ENCODE results near the gene PIK3R5. TPM values are rescaled to one million over a fixed set of nuclear protein-coding genes. Genes with fewer than 3 reads are reported as not detected.

The PIK3R5 gene
- total and polyA plus RNA-seq, 2 donors (not counting 1 experiment from before 2014, with no cell fraction given) = 63.1 to 70.0 TPM

GRCh38 chr17:8869114-8869815 lies 96.2 kb downstream of the PIK3R5 start:
- Histone ChIP-seq H3K4me1 (ENCODE audit: control insufficient read depth in 2 of 2, insufficient read depth in 2 of 2, low read length in 2 of 2) (peaks cover 5 to 28% of the 10 kb centered on the region in 2 donors), H3K9ac (ENCODE audit: low read length) (no peak overlapping the region), H4K20me1 (ENCODE audit: control insufficient read depth, insufficient read depth, low read length, poor library complexity, severe bottlenecking) (no peaks in the 10 kb centered on the region), H3K79me2 (ENCODE audit: control insufficient read depth, insufficient read depth, low read length) (no peaks in the 10 kb centered on the region), H3K9me3 (ENCODE audit: control extremely low read depth in 1 of 3, control insufficient read depth in 2 of 3, insufficient read depth in 1 of 3, low read length in 2 of 3) (no peaks in the 10 kb centered on the region), H3K4me3 (ENCODE audit: control extremely low read depth in 1 of 5, extremely low read depth in 1 of 5, insufficient read depth in 1 of 5, low read depth in 2 of 5, low read length in 4 of 5) (no peak overlapping the region), H2AFZ (ENCODE audit: insufficient read depth, low read depth, low read length, poor library complexity, severe bottlenecking) (no peak overlapping the region), H3K36me3 (replicated peaks in 1 of 2; ENCODE audit: control extremely low read depth in 1 of 2, control insufficient read depth in 1 of 2, extremely low read depth in 1 of 2, insufficient read depth in 2 of 2, low read length in 1 of 2) (no peaks in the 10 kb centered on the region), H3K4me2 (replicated peaks; ENCODE audit: low read depth, low read length, poor library complexity, severe bottlenecking) (no peak overlapping the region), H3K27ac (ENCODE audit: low read length in 2 of 2) (no peak overlapping the region), H3K27me3 (replicated peaks in 1 of 4; ENCODE audit: control extremely low read depth in 1 of 4, control insufficient read depth in 3 of 4, insufficient read depth in 4 of 4, low read length in 3 of 4) (no peaks in the 10 kb centered on the region)
- ATAC-seq (ENCODE audit: low read depth) = no peak
- no peaks in the 10 kb centered on the region for H3K27me3 Mint-ChIP-seq
- DNase-seq = no peak
- H3K4me3 Mint-ChIP-seq = no peak overlapping the region
- peaks cover 27% of the 10 kb centered on the region for H3K4me1 Mint-ChIP-seq
- intact Hi-C loops (cut with micrococcal nuclease) = no loop called here
- POLR2A ChIA-PET = no interaction called here
- CTCF ChIA-PET = interaction anchor here (0.6 to 1.1 kb wide), 3 partner anchors 20 to 129 kb away, joined by 3 read pairs; no protein-coding TSS in a partner anchor
- 97% methylated on average over 8 of the region's 11 CpGs for WGBS (ENCODE audit: insufficient coverage)
- no peaks in the 10 kb centered on the region for H3K9me3 Mint-ChIP-seq (ENCODE audit: insufficient read depth)
- no peak for TF ChIP-seq EZH2 (IDR thresholded peaks at IDR 0.05; ENCODE audit: borderline replicate concordance, insufficient read depth, low read depth, low read length, poor library complexity, severe bottlenecking)
- H3K27ac Mint-ChIP-seq = no peak overlapping the region

- Mint-ChIP-seq H3K4me1 (peaks cover 27% of the 10 kb centered on the region), H3K4me3 (no peak overlapping the region), H3K9me3 (ENCODE audit: insufficient read depth) (no peaks in the 10 kb centered on the region), H3K27me3 (no peaks in the 10 kb centered on the region), H3K27ac (no peak overlapping the region)
- Histone ChIP-seq H4K20me1 (ENCODE audit: control insufficient read depth, insufficient read depth, low read length, poor library complexity, severe bottlenecking) (no peaks in the 10 kb centered on the region), H3K4me1 (ENCODE audit: control insufficient read depth in 2 of 2, insufficient read depth in 2 of 2, low read length in 2 of 2) (peaks cover 5 to 28% of the 10 kb centered on the region in 2 donors), H3K27me3 (replicated peaks in 1 of 4; ENCODE audit: control extremely low read depth in 1 of 4, control insufficient read depth in 3 of 4, insufficient read depth in 4 of 4, low read length in 3 of 4) (no peaks in the 10 kb centered on the region), H3K4me3 (ENCODE audit: control extremely low read depth in 1 of 5, extremely low read depth in 1 of 5, insufficient read depth in 1 of 5, low read depth in 2 of 5, low read length in 4 of 5) (no peak overlapping the region), H3K79me2 (ENCODE audit: control insufficient read depth, insufficient read depth, low read length) (no peaks in the 10 kb centered on the region), H3K9me3 (ENCODE audit: control extremely low read depth in 1 of 3, control insufficient read depth in 2 of 3, insufficient read depth in 1 of 3, low read length in 2 of 3) (no peaks in the 10 kb centered on the region), H3K27ac (ENCODE audit: low read length in 2 of 2) (no peak overlapping the region), H3K36me3 (replicated peaks in 1 of 2; ENCODE audit: control extremely low read depth in 1 of 2, control insufficient read depth in 1 of 2, extremely low read depth in 1 of 2, insufficient read depth in 2 of 2, low read length in 1 of 2) (no peaks in the 10 kb centered on the region), H3K9ac (ENCODE audit: low read length) (no peak overlapping the region), H2AFZ (ENCODE audit: insufficient read depth, low read depth, low read length, poor library complexity, severe bottlenecking) (no peak overlapping the region), H3K4me2 (replicated peaks; ENCODE audit: low read depth, low read length, poor library complexity, severe bottlenecking) (no peak overlapping the region)
- intact Hi-C loops (cut with micrococcal nuclease) = no loop called here
- ATAC-seq (ENCODE audit: low read depth) (no peak), DNase-seq (no peak)
- POLR2A ChIA-PET = no interaction called here
- 45% methylated on average over 3 of the region's 4 CpGs for WGBS (ENCODE audit: insufficient coverage)
- TF ChIP-seq EZH2 (IDR thresholded peaks at IDR 0.05; ENCODE audit: borderline replicate concordance, insufficient read depth, low read depth, low read length, poor library complexity, severe bottlenecking) (no peak), CTCF (IDR thresholded peaks at IDR 0.05) (no peak)
- CTCF ChIA-PET = interaction anchor here (0.6 to 1.1 kb wide), 3 partner anchors 20 to 129 kb away, joined by 3 read pairs; no protein-coding TSS in a partner anchor
These were observed 97.0 kb downstream of the PIK3R5 start for GRCh38 chr17:8868529-8868951.

Data from B cell (primary cell).